Amygdala (tissue), 56 donors: ENCODE measurements around the gene ZNF630.
A peak's percentile ranks its signal among the peaks of the same experiment; 100 is the strongest.
"Not testable (repeated sequence)": the region's sequence is repeated elsewhere in the genome, so short reads cannot be mapped to it uniquely, and the experiment has no call there.

Source experiments
- DNase-seq, 56 donors: peaks; one replicate each; lab custom pipeline; 2025; lab: John Stamatoyannopoulos, UW

Gene ZNF630

DNA sequence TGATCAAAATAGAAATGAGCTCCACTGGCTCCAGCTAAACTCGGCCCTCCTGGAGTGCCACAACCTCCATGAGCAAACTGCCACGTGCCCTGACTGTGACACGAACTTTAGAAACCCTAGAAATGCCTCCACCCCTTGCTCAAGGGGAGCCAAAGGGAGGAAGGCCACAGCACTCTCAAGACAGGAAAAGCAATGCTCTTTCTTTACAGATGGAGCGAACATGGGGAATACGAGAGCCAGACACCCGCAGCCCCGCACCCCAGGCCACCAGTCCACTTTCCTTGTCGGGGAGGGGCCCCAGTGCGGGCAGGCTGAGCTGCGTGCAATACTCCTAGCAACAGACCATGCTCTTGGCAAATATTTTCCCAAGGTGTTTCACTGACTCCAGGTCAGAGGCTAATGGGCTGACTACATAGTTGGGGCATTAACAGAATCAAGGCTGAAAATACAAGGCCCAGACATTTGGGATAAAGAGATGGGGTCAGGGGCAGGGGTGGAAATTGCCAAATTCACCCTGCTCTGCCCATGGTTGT lies 40.7 kb downstream of the ZNF630 start:
- not testable (repeated sequence) for DNase-seq

DNA sequence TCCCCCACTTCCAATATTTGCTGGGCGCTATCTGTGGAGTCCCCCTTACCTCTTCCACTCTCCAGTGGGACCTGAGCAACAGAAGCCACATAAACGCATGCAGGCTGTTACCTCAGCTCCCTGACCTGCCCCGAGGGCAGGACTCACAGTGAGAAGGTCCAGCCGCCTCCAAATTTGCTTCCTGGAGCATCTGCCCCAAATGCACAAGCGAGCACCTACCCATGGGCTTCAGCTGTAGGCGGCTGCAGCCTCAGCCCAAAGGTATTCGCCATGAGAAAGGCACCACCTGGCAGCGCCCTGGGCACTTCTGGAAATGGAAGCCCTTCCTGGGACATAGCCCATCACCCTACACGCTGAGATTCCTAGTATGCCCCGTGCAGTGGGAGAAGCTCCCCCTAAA lies 41.2 kb downstream of the ZNF630 start:
- DNase-seq, result no peak

DNA sequence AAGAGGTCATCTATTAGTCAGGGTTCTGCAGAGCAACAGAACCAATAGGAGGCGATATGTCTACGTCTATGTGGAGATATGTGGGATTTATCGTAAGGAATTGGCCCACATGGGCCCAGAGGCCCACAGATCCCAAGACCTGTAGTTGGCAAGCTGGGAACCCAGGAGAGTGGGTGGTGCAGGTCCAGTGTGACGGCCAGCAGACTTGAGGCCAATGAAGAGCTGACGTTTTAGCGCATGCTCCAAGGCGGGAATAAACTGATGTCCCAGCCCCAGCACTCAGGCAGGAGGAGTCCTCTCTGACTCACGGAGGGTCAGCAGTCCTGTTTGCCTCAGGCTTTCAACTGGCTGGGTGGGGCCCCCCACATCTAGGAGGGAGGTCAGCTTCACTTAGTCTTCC lies 43.3 kb downstream of the ZNF630 start:
- DNase-seq, result no peak

DNA sequence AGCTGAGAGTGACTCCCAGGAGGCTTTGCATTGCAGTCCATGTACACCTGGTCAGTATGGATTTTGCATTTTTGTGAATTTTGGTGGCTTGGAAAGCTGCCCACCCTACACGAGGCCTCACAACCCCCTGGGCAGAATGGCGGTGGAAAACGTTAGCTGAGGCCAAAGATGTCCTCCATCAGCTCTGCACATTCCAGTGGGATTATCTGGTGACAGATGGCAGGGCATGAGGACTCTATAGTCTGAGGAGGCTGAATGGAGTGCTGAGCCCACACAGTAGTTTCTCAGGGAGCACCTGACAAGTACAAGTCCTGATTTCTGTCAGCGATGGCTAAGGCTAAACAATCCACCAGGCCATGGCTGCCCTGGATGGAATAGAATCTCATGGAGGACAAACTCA lies 43.9 kb downstream of the ZNF630 start:
- not testable (repeated sequence) for DNase-seq

DNA sequence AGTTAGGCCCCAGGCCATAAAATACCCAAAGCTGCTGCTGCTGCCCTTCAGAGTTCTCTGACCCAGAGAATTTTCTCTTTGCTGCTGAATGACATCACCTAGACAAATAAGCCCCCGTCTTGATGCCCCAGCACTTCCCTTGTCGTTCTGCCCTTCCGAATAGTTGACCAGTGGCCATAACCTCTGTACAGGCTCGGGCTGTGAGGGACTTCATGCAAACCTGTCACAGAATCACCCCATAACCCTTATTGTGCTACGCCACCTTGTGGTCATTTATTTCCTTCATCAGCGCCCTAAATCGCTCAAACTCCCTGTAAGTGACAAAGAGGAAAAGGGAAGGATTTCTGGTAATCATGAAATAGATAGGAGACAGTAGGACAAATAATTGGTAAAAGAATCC lies 45.9 kb downstream of the ZNF630 start:
- peak in 22 of 56 donors; percentile 1 to 69 (median 8) for DNase-seq

DNA sequence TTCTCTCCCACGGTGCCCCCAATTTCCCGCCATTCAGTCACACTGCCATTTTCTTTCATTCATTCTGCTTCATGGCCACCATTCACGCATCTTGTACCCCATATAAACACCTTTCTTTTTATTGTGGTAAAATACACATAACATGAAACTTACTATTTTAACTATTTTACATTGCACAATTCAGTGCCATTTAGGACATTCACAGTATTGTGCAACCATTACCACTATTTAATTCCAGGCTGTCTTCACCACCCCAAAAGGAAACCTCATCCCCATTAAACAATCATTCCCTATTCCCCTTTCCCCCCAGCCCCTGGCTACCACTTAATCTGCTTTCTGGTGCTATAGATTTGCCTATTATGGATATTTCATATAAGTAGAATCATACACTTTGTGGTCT lies 48.7 kb downstream of the ZNF630 start:
- DNase-seq, result no peak

DNA sequence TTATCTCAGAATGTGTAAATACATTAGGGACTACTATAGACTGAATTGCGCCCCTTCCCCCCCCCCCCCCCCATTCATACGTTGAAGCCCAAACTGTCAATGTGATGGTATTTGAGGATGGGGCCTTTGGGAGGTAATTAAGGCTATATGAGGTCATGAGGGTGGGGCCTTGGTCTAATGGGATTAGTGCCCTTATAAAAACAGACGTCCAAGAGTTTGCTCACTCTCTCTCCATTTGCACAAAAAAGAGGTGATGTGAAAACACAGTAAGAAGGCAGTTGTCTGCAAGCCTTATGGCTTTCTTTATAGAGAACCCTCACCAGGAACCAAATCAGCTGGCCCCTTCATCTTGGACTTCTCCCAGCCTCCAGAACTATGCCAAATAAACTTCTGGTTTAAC lies 49.3 kb downstream of the ZNF630 start:
- no peak for DNase-seq

DNA sequence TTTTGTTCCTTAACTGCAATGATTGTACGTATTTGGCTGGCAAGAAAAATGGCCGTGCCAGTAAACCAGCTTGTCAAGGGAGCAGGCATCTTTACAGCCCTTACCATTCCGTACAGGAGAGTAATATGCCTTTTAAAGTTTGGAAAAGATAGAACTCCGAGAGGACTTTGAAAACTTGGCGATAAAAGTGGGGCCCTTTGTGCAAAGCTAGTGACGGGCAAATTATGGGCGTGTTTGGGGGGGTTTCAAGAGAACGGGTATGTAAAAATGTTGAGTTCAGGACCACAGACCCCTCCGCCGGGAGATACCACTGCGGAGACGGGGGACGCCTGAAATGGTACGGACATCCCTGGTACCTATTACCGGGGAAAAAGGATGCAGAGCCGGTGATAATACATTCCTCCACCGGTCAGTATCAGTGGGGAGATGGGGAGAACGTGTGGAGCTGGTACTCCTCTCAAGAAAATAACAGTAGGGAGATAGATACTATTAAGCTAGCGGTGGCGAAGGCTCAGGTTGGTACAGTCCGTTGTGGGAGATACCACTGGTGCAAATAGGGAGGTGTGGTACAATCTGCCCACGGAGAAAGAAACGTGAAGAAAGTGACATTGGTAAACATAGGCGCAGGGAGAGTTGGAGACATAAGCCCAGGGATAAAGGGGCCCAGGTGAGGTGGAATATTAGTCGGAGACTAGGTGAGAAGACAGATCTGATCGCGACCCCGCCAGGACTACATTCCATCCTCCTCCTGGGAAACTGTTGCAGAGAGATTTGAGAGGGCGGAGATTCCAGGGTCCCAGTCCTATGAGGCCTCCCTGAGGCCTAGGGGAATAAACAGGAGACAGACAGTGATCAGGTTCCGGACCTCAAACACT lies 50.2 kb downstream of the ZNF630 start:
- peak in 52 of 56 donors; percentile 4 to 85 (median 54) for DNase-seq

DNA sequence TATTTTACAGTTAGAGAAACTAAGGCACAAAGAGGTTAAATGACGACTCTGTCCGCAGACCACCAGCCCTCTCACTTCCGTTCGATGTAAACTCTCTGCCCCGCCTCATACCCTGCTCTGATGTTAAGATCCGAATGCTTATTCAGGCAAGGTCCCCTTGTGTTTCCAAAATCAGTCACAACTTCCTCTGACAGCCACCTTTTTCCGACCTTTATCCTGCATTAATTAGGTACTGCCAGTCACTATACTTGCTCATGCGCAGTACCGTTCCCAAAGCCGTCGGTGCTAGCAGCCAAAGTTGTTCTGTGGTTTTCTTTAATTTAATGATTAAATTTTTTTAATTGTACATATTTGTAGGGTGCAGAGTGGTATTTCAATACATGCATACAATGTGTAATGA lies 51.0 kb downstream of the ZNF630 start:
- not testable (repeated sequence) for DNase-seq

DNA sequence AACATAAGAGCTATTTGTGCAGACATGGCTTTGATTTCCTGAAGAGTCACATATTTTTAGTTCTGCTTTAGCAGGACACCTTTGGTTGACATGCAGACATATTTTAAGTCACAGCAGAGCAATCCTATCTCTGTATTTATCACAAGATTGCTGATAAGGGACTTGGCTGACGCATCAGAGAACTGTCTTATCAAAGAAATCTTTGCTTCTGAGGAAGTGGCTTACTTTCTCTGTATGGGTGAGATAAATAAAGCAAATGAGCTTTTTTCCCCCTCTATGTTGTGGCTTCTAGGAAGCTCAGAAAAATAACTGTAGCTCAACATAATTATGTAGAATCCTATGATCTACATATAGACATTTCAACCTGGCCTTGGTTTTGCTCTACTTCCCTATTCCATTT lies 51.5 kb downstream of the ZNF630 start:
- DNase-seq, result not testable (repeated sequence)

DNA sequence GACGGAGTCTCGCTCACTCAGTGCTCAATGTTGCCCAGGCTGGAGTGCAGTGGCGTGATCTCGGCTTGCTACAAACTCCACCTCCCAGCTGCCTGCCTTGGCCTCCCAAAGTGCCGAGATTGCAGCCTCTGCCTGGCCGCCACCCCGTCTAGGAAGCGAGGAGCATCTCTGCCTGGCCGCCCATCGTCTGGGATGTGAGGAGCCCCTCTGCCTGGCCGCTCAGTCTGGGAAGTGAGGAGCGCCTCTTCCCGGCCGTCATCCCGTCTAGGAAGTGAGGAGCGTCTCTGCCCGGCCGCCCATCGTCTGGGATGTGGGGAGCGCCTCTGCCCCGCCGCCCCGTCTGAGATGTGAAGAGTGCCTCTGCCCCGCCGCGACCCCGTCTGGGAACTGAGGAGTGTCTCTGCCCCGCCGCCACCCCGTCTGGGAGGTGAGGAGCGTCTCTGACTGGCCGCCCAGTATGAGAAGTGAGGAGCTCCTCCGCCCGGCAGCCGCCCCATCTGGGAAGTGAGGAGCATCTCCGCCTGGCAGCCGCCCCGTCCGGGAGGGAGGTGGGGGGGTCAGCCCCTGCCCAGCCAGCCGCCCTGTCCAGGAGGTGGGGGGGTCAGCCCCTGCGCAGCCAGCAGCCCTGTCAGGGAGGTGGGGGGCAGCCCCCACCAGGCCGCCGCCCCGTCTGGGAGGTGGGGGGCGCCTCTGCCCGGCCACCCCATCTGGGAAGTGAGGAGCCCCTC lies 54.7 kb downstream of the ZNF630 start:
- not testable (repeated sequence) for DNase-seq

DNA sequence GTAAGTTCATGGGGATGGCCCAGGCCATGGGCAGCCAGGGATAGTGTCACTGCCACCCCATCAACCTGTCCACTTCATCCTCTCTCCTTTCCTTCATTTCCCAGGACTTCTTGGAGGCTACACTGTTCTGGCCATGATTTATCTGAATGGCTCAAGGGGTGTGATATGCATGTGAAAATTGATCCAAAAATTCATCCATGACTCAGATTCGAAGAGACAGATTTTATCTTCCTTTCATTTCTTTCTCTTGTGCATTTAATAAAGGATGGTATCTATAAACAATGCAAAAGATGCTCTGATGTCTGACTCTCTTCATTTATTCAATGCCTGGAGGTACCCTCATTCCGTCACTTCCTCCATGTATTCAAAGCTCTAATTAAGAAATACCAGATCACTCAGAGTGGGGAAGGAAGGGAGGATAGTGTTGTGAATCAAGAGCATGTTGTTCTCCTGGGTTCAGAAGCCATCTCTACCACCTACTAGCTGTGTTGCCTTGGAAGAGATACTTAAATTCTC lies 61.9 kb downstream of the ZNF630 start:
- DNase-seq, result not testable (repeated sequence)
